HG03159 (cell line): ENCODE measurements around the gene RNF149.
"Not testable (repeated sequence)": the region's sequence is repeated elsewhere in the genome, so short reads cannot be mapped to it uniquely, and the experiment has no call there.

Experiments
- ATAC-seq: cut with Tn5 transposase; IDR thresholded peaks from one replicate; pipeline ENCODE4 v1.9.1; 2021; ENCODE audit warnings: mild to moderate bottlenecking, moderate library complexity; ENCODE audit not compliant: unreplicated experiment

The RNF149 gene

DNA sequence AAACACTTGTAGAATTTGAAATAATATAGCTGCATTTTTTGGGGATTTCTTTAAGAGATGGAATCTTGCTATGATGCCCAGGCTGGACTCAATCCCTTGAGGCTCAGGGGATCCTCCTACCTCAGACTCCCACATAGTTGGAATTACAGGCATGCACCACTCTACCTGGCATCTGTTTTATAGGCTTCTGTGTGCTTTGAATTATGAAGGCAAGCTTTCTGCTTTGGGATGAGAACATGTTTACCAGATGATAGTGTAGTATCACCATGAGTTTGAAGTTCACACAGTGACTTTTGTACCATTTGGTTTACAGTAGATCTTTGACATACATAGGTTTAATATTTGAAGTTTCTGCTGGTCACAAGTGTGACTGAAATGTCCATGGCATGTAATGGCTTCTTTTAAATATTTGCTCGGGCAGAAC, 45.1 kb downstream of the RNF149 start:
- ATAC-seq = no peak

DNA sequence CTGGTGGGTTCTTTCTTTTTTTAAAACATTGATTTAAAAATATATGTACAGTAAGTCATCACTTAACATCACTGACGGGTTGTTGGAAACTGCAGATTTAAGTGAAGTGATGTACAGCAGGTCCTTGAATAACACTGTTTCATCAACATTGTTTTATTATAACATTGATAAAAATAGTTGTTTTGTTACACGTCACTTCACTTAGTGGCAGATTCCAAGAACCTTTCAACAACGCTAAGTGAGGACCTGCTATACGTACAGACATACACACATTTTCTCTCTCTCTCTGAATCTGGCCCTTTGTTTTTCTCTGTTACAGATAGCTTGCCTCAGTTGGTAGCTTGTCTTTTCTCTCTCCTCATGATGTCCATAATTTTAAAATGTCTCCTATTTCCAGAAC, 46.4 kb downstream of the RNF149 start:
- ATAC-seq = no peak

GRCh38 chr2:101258804-101259203, 49.7 kb downstream of the RNF149 start:
- ATAC-seq = no peak

- no peak for ATAC-seq
Observed at GRCh38 chr2:101256316-101256715, 52.2 kb downstream of the RNF149 start.

DNA sequence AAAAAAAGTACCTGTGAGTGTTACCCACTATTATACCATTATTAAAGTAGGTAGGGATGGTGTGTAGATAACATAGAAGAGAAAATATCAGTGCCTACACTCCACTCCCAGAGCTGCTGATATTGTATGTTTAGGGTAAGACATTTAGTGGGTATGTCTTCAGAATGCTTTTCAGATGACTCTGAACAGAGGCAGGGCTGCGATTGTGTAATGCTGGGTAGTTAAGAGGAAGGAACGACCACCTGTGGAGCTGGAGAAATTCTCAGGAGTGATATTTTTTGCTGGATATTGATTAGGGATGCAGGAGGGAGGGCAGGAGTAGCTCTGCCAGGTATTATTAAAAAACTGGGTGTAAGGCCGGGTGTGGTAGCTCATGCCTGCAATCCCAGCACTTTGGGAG, 53.0 kb downstream of the RNF149 start:
- no peak for ATAC-seq

GRCh38 chr2:101253703-101254450, 54.6 kb downstream of the RNF149 start:
- ATAC-seq = no peak

DNA sequence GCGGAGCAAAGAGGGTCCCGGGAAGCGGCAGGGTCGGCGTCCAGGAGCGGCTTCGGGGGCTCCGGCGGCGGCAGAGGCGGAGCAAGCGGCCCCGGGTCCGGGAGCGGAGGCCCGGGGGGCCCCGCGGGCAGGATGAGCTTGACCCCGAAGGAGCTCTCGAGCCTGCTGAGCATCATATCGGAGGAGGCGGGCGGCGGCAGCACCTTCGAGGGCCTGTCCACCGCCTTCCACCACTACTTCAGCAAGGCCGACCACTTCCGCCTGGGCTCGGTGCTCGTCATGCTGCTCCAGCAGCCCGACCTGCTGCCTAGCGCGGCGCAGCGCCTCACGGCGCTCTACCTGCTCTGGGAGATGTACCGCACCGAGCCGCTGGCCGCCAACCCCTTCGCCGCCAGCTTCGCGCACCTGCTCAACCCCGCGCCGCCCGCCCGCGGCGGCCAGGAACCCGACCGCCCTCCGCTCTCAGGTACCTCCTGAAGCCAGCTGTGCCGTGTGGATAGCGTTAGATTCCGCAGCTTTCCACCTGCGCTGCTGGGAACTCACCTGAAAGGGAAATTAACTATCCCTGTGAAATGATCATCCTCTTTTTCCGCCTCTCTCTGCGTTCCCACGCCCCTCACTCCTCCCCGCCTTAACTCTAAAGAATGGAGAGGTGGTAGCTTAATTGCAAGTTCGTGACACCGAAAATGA, 55.3 kb downstream of the RNF149 start:
- ATAC-seq = peak; percentile 61

GRCh38 chr2:101252408-101253012, 56.0 kb downstream of the RNF149 start, which contains the start of gene CNOT11:
Gene CNOT11 (plus strand): TSS chr2:101252886. CDS start chr2:101252965, 79 bp downstream.
- ATAC-seq = peak; percentile 86

- peak; percentile 48 for ATAC-seq
Observed at GRCh38 chr2:101251844-101252407, 56.6 kb downstream of the RNF149 start.

- not testable (repeated sequence) for ATAC-seq
Observed at GRCh38 chr2:101251246-101251781, 57.2 kb downstream of the RNF149 start.

DNA sequence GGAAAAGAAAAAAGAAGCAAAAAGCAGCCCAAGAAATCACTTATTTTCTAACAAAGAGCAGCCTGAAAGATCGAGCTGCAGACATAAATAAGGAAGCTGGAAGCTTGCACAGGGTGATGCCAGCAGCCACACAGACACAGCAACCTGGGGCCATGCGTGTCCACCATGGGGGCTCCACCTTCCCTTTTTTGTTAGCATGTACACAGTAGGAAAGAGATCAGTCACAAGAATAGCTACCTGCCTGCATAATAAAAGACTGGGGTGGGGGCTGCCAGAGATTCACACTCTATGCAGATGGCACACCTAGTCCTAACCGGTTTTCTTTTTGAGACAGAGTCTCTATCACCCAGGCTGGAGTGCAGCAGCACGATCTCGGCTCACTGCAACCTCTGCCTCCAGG, 58.7 kb downstream of the RNF149 start:
- ATAC-seq = no peak

DNA sequence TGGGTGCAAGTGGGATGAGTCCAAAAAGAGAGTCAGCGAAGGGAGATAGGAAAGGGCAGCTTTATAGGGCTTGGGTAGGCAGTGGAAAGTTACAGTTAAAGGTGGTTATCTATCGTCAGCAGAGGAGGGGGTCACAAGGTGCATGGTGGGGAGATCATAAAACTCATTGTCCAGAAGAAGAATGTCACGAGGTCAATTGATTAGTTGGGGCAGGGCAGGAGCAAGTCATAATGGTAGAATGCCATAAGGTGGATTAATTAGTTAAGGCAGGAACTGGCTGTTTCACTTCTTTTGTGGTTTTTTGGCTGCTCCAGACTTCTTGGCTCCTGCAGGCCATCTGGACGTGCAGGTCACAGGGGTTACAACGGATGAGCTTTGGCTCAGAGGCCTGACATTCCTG, 59.7 kb downstream of the RNF149 start:
- ATAC-seq = not testable (repeated sequence)

DNA sequence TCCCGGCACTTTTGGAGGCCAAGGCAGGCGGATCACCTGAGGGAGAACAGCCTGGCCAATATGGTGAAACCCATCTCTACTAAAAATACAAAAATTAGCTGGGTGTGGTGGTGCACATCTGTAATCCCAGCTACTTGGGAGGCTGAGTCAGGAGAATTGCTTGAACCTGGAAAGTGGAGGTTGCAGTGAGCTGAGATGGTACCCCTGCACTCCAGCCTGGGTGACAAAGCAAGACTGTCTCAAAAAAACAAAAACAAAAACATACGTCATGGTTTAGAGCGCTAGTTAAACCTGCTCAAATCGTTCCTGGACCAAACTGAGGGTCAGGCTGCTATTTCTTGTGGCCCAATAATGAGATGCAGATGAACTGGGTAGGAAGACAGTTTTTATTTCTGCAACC, 63.0 kb downstream of the RNF149 start:
- ATAC-seq = not testable (repeated sequence)

- ATAC-seq = not testable (repeated sequence)
Observed at GRCh38 chr2:101244899-101245298, 63.6 kb downstream of the RNF149 start.

DNA sequence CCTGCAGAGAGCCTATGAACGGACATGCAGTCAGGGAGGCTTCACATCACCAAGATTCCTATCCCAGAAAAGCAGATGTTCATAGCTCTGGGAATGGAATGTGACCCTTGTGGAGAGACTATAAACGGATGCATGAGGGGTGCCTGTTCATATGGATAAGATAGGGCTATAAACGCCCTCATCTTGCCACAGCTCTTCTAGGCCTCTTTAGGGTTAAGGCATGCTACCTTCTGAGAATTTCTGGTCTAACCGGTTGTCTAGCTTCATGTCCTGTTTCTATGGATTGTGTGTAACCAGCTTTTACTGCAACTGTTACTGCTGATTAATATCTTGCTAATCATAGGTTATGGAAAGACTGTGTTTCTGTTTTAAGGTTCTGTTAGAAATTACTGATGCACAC, 64.1 kb downstream of the RNF149 start:
- not testable (repeated sequence) for ATAC-seq

GRCh38 chr2:101241158-101241557, 67.3 kb downstream of the RNF149 start:
- ATAC-seq = no peak

- ATAC-seq = not testable (repeated sequence)
Observed at GRCh38 chr2:101240694-101241093, 67.8 kb downstream of the RNF149 start.

DNA sequence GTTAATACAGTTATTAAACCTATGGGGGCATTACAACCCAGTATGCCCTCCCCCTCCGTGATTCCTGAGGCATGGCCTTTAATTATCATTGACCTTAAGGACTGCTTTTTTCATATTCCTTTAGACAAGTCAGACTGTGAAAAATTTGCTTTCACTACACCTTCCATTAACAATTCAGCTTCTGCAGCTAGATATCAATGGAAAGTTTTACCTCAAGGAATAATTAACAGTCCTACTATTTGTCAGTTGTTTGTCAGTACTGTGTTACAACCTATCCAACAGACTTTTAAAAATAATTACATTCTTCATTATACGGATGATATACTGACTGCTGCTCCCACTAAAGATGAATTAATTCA, 68.8 kb downstream of the RNF149 start:
- ATAC-seq = not testable (repeated sequence)

DNA sequence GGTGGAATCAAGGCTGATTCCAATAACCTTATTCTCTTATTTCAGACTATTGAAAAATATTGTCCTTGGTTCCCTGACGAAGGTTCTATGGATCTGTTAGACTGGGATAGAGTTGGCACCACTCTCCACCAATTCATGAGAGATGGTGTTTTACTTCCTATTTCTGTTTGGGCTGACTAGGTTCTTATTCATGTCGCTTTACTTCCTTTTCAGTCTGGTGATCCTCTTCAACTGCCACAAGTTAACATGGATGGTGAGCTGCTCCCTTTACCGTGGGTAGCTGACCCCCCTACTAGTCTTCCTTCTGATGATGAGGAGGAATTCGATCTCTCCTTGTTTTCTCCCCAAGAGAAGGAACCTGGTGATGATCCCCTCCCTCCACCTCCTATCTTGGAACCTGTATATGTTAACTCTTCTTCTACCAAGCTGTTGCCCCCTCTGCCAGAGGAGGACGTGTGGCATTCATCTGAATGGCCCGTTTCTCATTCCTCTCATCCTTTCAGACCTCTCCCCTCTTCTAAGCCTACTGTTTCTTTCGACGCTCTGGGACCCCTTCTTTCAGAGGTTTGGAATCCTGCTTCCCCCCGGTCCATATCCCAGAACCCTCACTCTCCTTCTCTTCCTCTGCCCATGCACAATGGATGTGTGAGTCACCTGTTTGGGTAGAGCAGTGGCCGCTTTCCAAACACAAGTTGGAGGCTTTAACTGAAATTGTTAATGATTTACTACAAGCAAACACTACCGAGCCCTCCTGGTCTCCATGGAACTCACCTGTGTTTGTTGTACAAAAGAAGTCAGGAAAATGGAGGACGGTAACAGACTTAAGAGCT, 69.4 kb downstream of the RNF149 start:
- no peak for ATAC-seq

DNA sequence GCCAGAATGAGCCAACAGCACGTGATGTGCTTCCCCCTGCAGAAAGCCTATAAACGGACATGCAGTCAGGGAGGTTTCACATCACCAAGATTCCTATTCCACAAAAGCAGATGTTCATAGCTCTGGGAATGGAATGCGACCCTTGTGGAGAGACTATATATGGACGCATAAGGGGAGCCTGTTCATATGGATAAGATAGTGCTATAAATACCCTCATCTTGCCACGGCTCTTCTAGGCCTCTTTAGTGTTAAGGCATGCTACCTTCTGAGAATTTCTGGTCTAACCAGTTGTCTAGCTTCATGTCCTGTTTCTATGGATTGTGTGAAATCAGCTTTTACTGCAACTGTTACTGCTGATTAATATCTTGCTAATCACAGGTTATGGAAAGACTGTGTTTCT, 70.6 kb downstream of the RNF149 start:
- not testable (repeated sequence) for ATAC-seq
